ENCODE measurements around the gene PRELID2.
"Not testable (repeated sequence)": the region's sequence is repeated elsewhere in the genome, so short reads cannot be mapped to it uniquely, and the experiment has no call there.

The PRELID2 gene

GRCh38 chr5:145836241-145836640 lies 1.1 kb upstream of the PRELID2 start:
- DNase-seq: not testable (repeated sequence)

GRCh38 chr5:145835848-145836239 lies 702 bp upstream of the PRELID2 start:
- DNase-seq: no peak

- DNase-seq: no peak
These were observed 607 bp downstream of the PRELID2 start for GRCh38 chr5:145834554-145834916.

- DNase-seq: no peak
These were observed 1.4 kb downstream of the PRELID2 start for GRCh38 chr5:145833631-145834200.

GRCh38 chr5:145830594-145830993 lies 4.5 kb downstream of the PRELID2 start:
- DNase-seq: no peak

GRCh38 chr5:145829708-145830361 lies 5.3 kb downstream of the PRELID2 start:
- peak; percentile 65 for DNase-seq

- DNase-seq: no peak
These were observed 8.1 kb downstream of the PRELID2 start for GRCh38 chr5:145826895-145827674.

GRCh38 chr5:145825751-145826180 lies 9.4 kb downstream of the PRELID2 start:
- DNase-seq: peak; percentile 37

- no peak for DNase-seq
These were observed 11.1 kb downstream of the PRELID2 start for GRCh38 chr5:145824040-145824439.

GRCh38 chr5:145818604-145819003 lies 16.5 kb downstream of the PRELID2 start:
- no peak for DNase-seq

GRCh38 chr5:145812877-145813276 lies 22.3 kb downstream of the PRELID2 start:
- DNase-seq: no peak

- no peak for DNase-seq
These were observed 23.1 kb downstream of the PRELID2 start for GRCh38 chr5:145811834-145812625.

- DNase-seq: no peak
These were observed 28.2 kb downstream of the PRELID2 start for GRCh38 chr5:145806923-145807322.

- DNase-seq: no peak
These were observed 29.3 kb downstream of the PRELID2 start for GRCh38 chr5:145805819-145806218.

- no peak for DNase-seq
These were observed 30.4 kb downstream of the PRELID2 start for GRCh38 chr5:145804701-145805100.

- DNase-seq: no peak
These were observed 31.8 kb downstream of the PRELID2 start for GRCh38 chr5:145803112-145804004.

- no peak for DNase-seq
These were observed 33.9 kb downstream of the PRELID2 start for GRCh38 chr5:145801195-145801594.

GRCh38 chr5:145800181-145800580 lies 35.0 kb downstream of the PRELID2 start:
- no peak for DNase-seq

- DNase-seq: not testable (repeated sequence)
These were observed 36.6 kb downstream of the PRELID2 start for GRCh38 chr5:145798503-145798902.

- no peak for DNase-seq
These were observed 37.8 kb downstream of the PRELID2 start for GRCh38 chr5:145797336-145797735.

GRCh38 chr5:145796318-145796717 lies 38.8 kb downstream of the PRELID2 start:
- no peak for DNase-seq

- no peak for DNase-seq
These were observed 41.6 kb downstream of the PRELID2 start for GRCh38 chr5:145793574-145793973.
